ENCODE data around the gene TNFSF8.

DNA sequence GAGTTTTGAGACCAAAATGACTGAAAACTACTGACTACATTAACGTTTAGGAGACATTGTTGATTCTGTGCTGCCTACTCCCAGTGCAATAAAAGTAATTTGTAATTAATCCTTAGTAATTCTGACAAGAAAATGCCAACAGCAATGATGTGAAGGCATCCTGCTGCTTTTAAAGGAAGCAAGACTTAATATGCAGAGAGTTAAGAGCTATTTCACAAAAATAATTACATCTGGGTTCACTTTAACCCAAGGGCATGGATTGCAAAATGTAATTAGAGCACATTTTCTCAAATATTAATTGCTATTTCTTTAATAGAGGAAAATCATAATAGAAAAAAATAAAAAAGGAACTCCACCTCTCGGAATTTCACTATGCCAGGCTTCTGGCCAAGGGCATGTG is 22.7 kb upstream of the TNFSF8 start:
- TF ChIP-seq ZNF274 (IDR thresholded peaks at IDR 0.05; ENCODE audit: low read depth, low read length) (no peak), YY1 (IDR thresholded peaks at IDR 0.05; ENCODE audit: insufficient read depth, insufficient read length) (no peak), SUZ12 (IDR thresholded peaks at IDR 0.05; ENCODE audit: extremely low read depth, insufficient read depth, insufficient read length) (no peak)
